Naive thymus-derived CD4-positive, alpha-beta T cell (primary cell): ENCODE data around the gene SPP1. TPM values are rescaled to one million over a fixed set of nuclear protein-coding genes. Genes with fewer than 3 reads are reported as not detected.
"Not testable (repeated sequence)": the region's sequence is repeated elsewhere in the genome, so short reads cannot be mapped to it uniquely, and the experiment has no call there.

Source experiments
- ATAC-seq: fragments of 150-1000 bp; cut with Tn5 transposase; 2 replicates; pipeline ENCODE4 v1.10.0; 2021; ENCODE audit warnings: mild to moderate bottlenecking, moderate library complexity
- CTCF ChIA-PET: fragments of 350-600 bp; sonication (Branson Sonifier 250); formaldehyde crosslinking; loops from one replicate; lab custom pipeline; 2021; ENCODE audit warnings: antibody characterized with exemption; lab: Charles Lee
- POLR2A ChIA-PET: fragments of 350-600 bp; sonication (Branson Sonifier 250); formaldehyde crosslinking; loops from one replicate; lab custom pipeline; 2021; ENCODE audit warnings: antibody characterized with exemption, inconsistent platforms; lab: Charles Lee
- DNase-seq, 9 donors: peaks; one replicate each; pipeline versions ENCODE4 v3.0.0 to v3.0.0-alpha.2; 2020 to 2022; ENCODE audit warnings: mixed read lengths in 1 of 9
- H3K27ac ChIP-seq: one replicate; pipeline ENCODE4 v1.7.0; 2013; ENCODE audit warnings: mild to moderate bottlenecking, low read depth, low read length, moderate library complexity
- H3K27me3 ChIP-seq, 2 donors: one replicate each; pipeline ENCODE4 v1.7.0; 2013; ENCODE audit warnings: low read length in 2 of 2, mild to moderate bottlenecking in 2 of 2, moderate library complexity in 2 of 2; ENCODE audit not compliant: control insufficient read depth in 2 of 2, insufficient read depth in 2 of 2
- H3K36me3 ChIP-seq, 3 experiments: 1 replicate in 2 of 3; 2 replicates in 1 of 3; pipeline ENCODE4 v1.7.0; 2013; ENCODE audit warnings: low read length in 3 of 3, mild to moderate bottlenecking in 3 of 3, moderate library complexity in 1 of 3; ENCODE audit not compliant: insufficient read depth in 3 of 3, control insufficient read depth in 2 of 3
- H3K4me1 ChIP-seq, 2 donors: one replicate each; pipeline ENCODE4 v1.7.0; 2013; ENCODE audit warnings: low read length in 2 of 2, mild to moderate bottlenecking in 2 of 2, moderate library complexity in 1 of 2; ENCODE audit not compliant: control insufficient read depth in 2 of 2, insufficient read depth in 2 of 2
- H3K4me3 ChIP-seq: 2 replicates; pipeline ENCODE4 v1.7.0; 2013; ENCODE audit warnings: mild to moderate bottlenecking, low read length
- H3K9me3 ChIP-seq, 3 experiments: 1 replicate in 2 of 3; 2 replicates in 1 of 3; pipeline ENCODE4 v1.7.0; 2013; ENCODE audit warnings: low read length in 3 of 3; ENCODE audit not compliant: control insufficient read depth in 2 of 3
- H3K27ac Mint-ChIP-seq, 9 donors: one replicate each; pipeline ENCODE4 v1.8.0; 2020 to 2022; ENCODE audit warnings: mixed read lengths in 9 of 9, mild to moderate bottlenecking in 8 of 9, moderate library complexity in 5 of 9, inconsistent platforms in 2 of 9
- H3K27me3 Mint-ChIP-seq, 5 donors: one replicate each; pipeline ENCODE4 v1.8.0; 2021 to 2022; ENCODE audit warnings: mixed read lengths in 5 of 5, mild to moderate bottlenecking in 1 of 5
- H3K36me3 Mint-ChIP-seq, 5 donors: one replicate each; pipeline ENCODE4 v1.8.0; 2020 to 2022; ENCODE audit warnings: mixed read lengths in 5 of 5, mild to moderate bottlenecking in 3 of 5, inconsistent platforms in 1 of 5
- H3K4me1 Mint-ChIP-seq, 7 donors: one replicate each; pipeline ENCODE4 v1.8.0; 2020 to 2022; ENCODE audit warnings: mixed read lengths in 7 of 7, mild to moderate bottlenecking in 3 of 7, inconsistent platforms in 1 of 7
- H3K4me3 Mint-ChIP-seq, 10 donors: one replicate each; pipeline ENCODE4 v1.8.0; 2020 to 2022; ENCODE audit warnings: mild to moderate bottlenecking in 10 of 10, mixed read lengths in 10 of 10, moderate library complexity in 6 of 10, inconsistent platforms in 2 of 10
- H3K9me3 Mint-ChIP-seq, 11 donors: one replicate each; pipeline ENCODE4 v1.8.0; 2020 to 2022; ENCODE audit warnings: mixed read lengths in 11 of 11, mild to moderate bottlenecking in 4 of 11, inconsistent platforms in 1 of 11, moderate library complexity in 1 of 11
- intact Hi-C, 2 donors: fragments of 100-400 bp; cut with micrococcal nuclease; formaldehyde crosslinking; loops; one replicate each; pipeline ENCODE4 v1.15.1; 2023
- polyA plus RNA-seq, 2 donors: library from polyadenylated mRNA; unstranded; fragments of 300-500 nt; fragmentation: Illumina TruSeq; gene quantifications; one replicate each; pipeline ENCODE4 v1.2.3, GENCODE V29; 2021
- total RNA-seq, 6 experiments: library from RNA in 5 of 6; stranded (reverse) in 5 of 6; gene quantifications; 1 replicate in 5 of 6; 2 replicates in 1 of 6; pipeline ENCODE4 v1.2.3 and lab custom pipeline; 2021 to 2026

The SPP1 gene
- total and polyA plus RNA-seq, 7 experiments from 2014 or later, result 1.6 to 28.5 (median 21.6) TPM; not detected in 4

GRCh38 chr4:87989765-87990164 is 14.3 kb downstream of the SPP1 start:
- H3K27me3 ChIP-seq, result peaks cover 0 to under 1% of the 10 kb centered on the region in 2 donors

GRCh38 chr4:87995435-87995834 is 19.9 kb downstream of the SPP1 start:
- Histone ChIP-seq H3K4me1 (no peaks in the 10 kb centered on the region), H3K4me3 (no peak overlapping the region), H3K27ac (no peak overlapping the region), H3K9me3 (no peaks in the 10 kb centered on the region), H3K36me3 (no peaks in the 10 kb centered on the region), H3K27me3 (peaks cover 0 to 6% of the 10 kb centered on the region in 2 donors)
- H3K9me3 Mint-ChIP-seq, result peaks cover 0 to 3% (median 0%) of the 10 kb centered on the region in 11 donors
- ChIA-PET POLR2A (no interaction called here), CTCF (no interaction called here)
- H3K36me3 Mint-ChIP-seq, result peaks cover 0 to 1% (median 0%) of the 10 kb centered on the region in 5 donors
- H3K4me3 Mint-ChIP-seq, result no peak overlapping the region
- DNase-seq (no peak), ATAC-seq (no peak)
- peaks cover 0 to 21% (median 0%) of the 10 kb centered on the region in 7 donors for H3K4me1 Mint-ChIP-seq
- H3K27ac Mint-ChIP-seq, result no peak overlapping the region
- peaks cover 5 to 37% (median 10%) of the 10 kb centered on the region in 5 donors for H3K27me3 Mint-ChIP-seq
- intact Hi-C loops, result no loop called here

More at GRCh38 chr4:87989765-87990164, 14.3 kb downstream of the SPP1 start:
- H3K27ac Mint-ChIP-seq, result no peak overlapping the region
- Histone ChIP-seq H3K9me3 (no peaks in the 10 kb centered on the region), H3K27ac (no peak overlapping the region), H3K4me1 (no peaks in the 10 kb centered on the region), H3K36me3 (no peaks in the 10 kb centered on the region), H3K4me3 (no peak overlapping the region)
- CTCF ChIA-PET, result interaction anchor here (0.5 kb wide), 1 partner anchor 40 kb away, joined by 3 read pairs; no protein-coding TSS in a partner anchor
- H3K27me3 Mint-ChIP-seq, result peaks cover 8 to 24% (median 11%) of the 10 kb centered on the region in 5 donors
- intact Hi-C loops, result no loop called here
- ATAC-seq (no peak), DNase-seq (no peak)
- POLR2A ChIA-PET, result no interaction called here
- H3K9me3 Mint-ChIP-seq, result peaks cover 0 to 2% (median 0%) of the 10 kb centered on the region in 11 donors
- H3K4me1 Mint-ChIP-seq, result peaks cover 0 to 30% (median 0%) of the 10 kb centered on the region in 7 donors
- peaks cover 0 to 1% (median 0%) of the 10 kb centered on the region in 5 donors for H3K36me3 Mint-ChIP-seq
- no peak overlapping the region for H3K4me3 Mint-ChIP-seq

GRCh38 chr4:87999191-87999691 is 23.7 kb downstream of the SPP1 start:
- H3K4me3 ChIP-seq, H3K27ac Mint-ChIP-seq, H3K36me3 Mint-ChIP-seq, ATAC-seq, H3K36me3 ChIP-seq, DNase-seq, intact Hi-C loops, H3K9me3 Mint-ChIP-seq, H3K27me3 ChIP-seq, H3K9me3 ChIP-seq, H3K4me1 ChIP-seq, POLR2A ChIA-PET, CTCF ChIA-PET, H3K27ac ChIP-seq, H3K4me1 Mint-ChIP-seq: not testable (repeated sequence)
- H3K27me3 Mint-ChIP-seq, result peaks cover 0 to 56% (median 13%) of the 10 kb centered on the region in 5 donors
- H3K4me3 Mint-ChIP-seq, result peak overlapping the region in 1 of 10 donors; percentile 10

GRCh38 chr4:88001871-88002270 is 26.4 kb downstream of the SPP1 start:
- no peak for DNase-seq
- ATAC-seq, result no peak
- H3K27me3 ChIP-seq, result no peaks in the 10 kb centered on the region
- Mint-ChIP-seq H3K4me3 (no peak overlapping the region), H3K4me1 (peaks cover 0 to 6% (median 6%) of the 10 kb centered on the region in 7 donors), H3K27ac (no peak overlapping the region), H3K36me3 (no peaks in the 10 kb centered on the region), H3K27me3 (peaks cover 0 to 55% (median 3%) of the 10 kb centered on the region in 5 donors), H3K9me3 (peaks cover 0 to 3% (median 0%) of the 10 kb centered on the region in 11 donors)
- ChIA-PET CTCF (interaction anchor here (0.7 kb wide), 1 partner anchor 225 kb away, joined by 3 read pairs; no protein-coding TSS in a partner anchor), POLR2A (no interaction called here)
- H3K9me3 ChIP-seq, result no peaks in the 10 kb centered on the region
- H3K4me3 ChIP-seq, result no peak overlapping the region
- intact Hi-C loops, result loop anchor here in 1 of 2 donors (10.0 kb wide), 1 partner anchor 383 kb away; no protein-coding TSS in a partner anchor
- no peaks in the 10 kb centered on the region for H3K36me3 ChIP-seq
- H3K27ac ChIP-seq, result no peak overlapping the region
- H3K4me1 ChIP-seq, result no peaks in the 10 kb centered on the region

GRCh38 chr4:88002786-88003185 is 27.3 kb downstream of the SPP1 start:
- Mint-ChIP-seq H3K27ac (no peak overlapping the region), H3K27me3 (peaks cover 0 to 54% (median 3%) of the 10 kb centered on the region in 5 donors), H3K9me3 (peaks cover 0 to 3% (median 0%) of the 10 kb centered on the region in 11 donors), H3K4me3 (no peak overlapping the region), H3K4me1 (peaks cover 0 to 9% (median 8%) of the 10 kb centered on the region in 7 donors), H3K36me3 (no peaks in the 10 kb centered on the region)
- CTCF ChIA-PET, result no interaction called here
- ATAC-seq (no peak), DNase-seq (no peak)
- H3K4me3 ChIP-seq, result no peak overlapping the region
- H3K9me3 ChIP-seq, result no peaks in the 10 kb centered on the region
- POLR2A ChIA-PET, result no interaction called here
- no peak overlapping the region for H3K27ac ChIP-seq
- H3K4me1 ChIP-seq, result no peaks in the 10 kb centered on the region
- no peaks in the 10 kb centered on the region for H3K27me3 ChIP-seq
- intact Hi-C loops, result loop anchor here in 1 of 2 donors (10.0 kb wide), 1 partner anchor 382 kb away; no protein-coding TSS in a partner anchor
- no peaks in the 10 kb centered on the region for H3K36me3 ChIP-seq

- POLR2A ChIA-PET, result no interaction called here
- peaks cover 0 to under 1% of the 10 kb centered on the region in 2 donors for H3K4me1 ChIP-seq
- CTCF ChIA-PET, result no interaction called here
These were observed 27.7 kb downstream of the SPP1 start for GRCh38 chr4:88003261-88003660.

More at GRCh38 chr4:88003261-88003660, 27.7 kb downstream of the SPP1 start:
- DNase-seq (no peak), ATAC-seq (no peak)
- H3K36me3 Mint-ChIP-seq, result no peaks in the 10 kb centered on the region
- H3K4me1 Mint-ChIP-seq, result peaks cover under 1 to 9% (median 9%) of the 10 kb centered on the region in 7 donors
- no peak overlapping the region for H3K27ac ChIP-seq
- no peaks in the 10 kb centered on the region for H3K9me3 ChIP-seq
- H3K27me3 ChIP-seq, result no peaks in the 10 kb centered on the region
- H3K27ac Mint-ChIP-seq, result no peak overlapping the region
- H3K4me3 Mint-ChIP-seq, result no peak overlapping the region
- peaks cover 0 to 51% (median 3%) of the 10 kb centered on the region in 5 donors for H3K27me3 Mint-ChIP-seq
- intact Hi-C loops, result loop anchor here in 1 of 2 donors (10.0 kb wide), 1 partner anchor 382 kb away; no protein-coding TSS in a partner anchor
- no peaks in the 10 kb centered on the region for H3K36me3 ChIP-seq
- peaks cover 0 to 3% (median 0%) of the 10 kb centered on the region in 11 donors for H3K9me3 Mint-ChIP-seq
- H3K4me3 ChIP-seq, result no peak overlapping the region
